Stimulated activated CD4-positive, alpha-beta T cell treated with anti-CD3 and anti-CD28 coated beads, Interleukin-4, amount 100 ng/mL, for 24 hours (primary cell): ENCODE data around the gene CDCP2.

Source experiments
- DNase-seq: peaks from one replicate; pipeline ENCODE4 v3.0.0-alpha.2; 2020

Gene CDCP2

GRCh38 chr1:54152696-54153095 is at the start of gene CDCP2:
CDCP2 (minus strand) TSS chr1:54153000; CDS start chr1:54152922, 78 bp downstream.
- no peak for DNase-seq

GRCh38 chr1:54200519-54200997 is 47.8 kb upstream of the CDCP2 start:
- peak; percentile 20 for DNase-seq

GRCh38 chr1:54199765-54200518 is 47.1 kb upstream of the CDCP2 start, which contains the start of the genes CYB5RL and MRPL37:
CYB5RL (minus strand) TSS chr1:54200030; CDS start chr1:54195616, 4,414 bp downstream.
MRPL37 (plus strand) TSS chr1:54200167; CDS start chr1:54200244, 77 bp downstream.
- peak; percentile 94 for DNase-seq

- no peak for DNase-seq
Measured at GRCh38 chr1:54199151-54199764, 46.5 kb upstream of the CDCP2 start.

GRCh38 chr1:54193453-54193852 is 40.7 kb upstream of the CDCP2 start:
- no peak for DNase-seq

GRCh38 chr1:54191525-54191924 is 38.7 kb upstream of the CDCP2 start:
- no peak for DNase-seq

- DNase-seq = no peak
Measured at GRCh38 chr1:54190526-54190925, 37.7 kb upstream of the CDCP2 start.

- DNase-seq = no peak
Measured at GRCh38 chr1:54188291-54188690, 35.5 kb upstream of the CDCP2 start.

GRCh38 chr1:54186056-54186455 is 33.3 kb upstream of the CDCP2 start:
- DNase-seq = no peak

GRCh38 chr1:54180701-54181360 is 28.0 kb upstream of the CDCP2 start:
- no peak for DNase-seq

GRCh38 chr1:54178296-54179070 is 25.7 kb upstream of the CDCP2 start:
- no peak for DNase-seq

- DNase-seq = no peak
Measured at GRCh38 chr1:54177726-54178125, 24.9 kb upstream of the CDCP2 start.

GRCh38 chr1:54176621-54177327 is 24.0 kb upstream of the CDCP2 start:
- no peak for DNase-seq

GRCh38 chr1:54174106-54174505 is 21.3 kb upstream of the CDCP2 start:
- no peak for DNase-seq

GRCh38 chr1:54173681-54174080 is 20.9 kb upstream of the CDCP2 start:
- DNase-seq = no peak

- no peak for DNase-seq
Measured at GRCh38 chr1:54172614-54173599, 20.1 kb upstream of the CDCP2 start.

GRCh38 chr1:54171606-54172005 is 18.8 kb upstream of the CDCP2 start:
- DNase-seq = no peak

- no peak for DNase-seq
Measured at GRCh38 chr1:54171016-54171415, 18.2 kb upstream of the CDCP2 start.

GRCh38 chr1:54169068-54169467 is 16.3 kb upstream of the CDCP2 start:
- no peak for DNase-seq

- DNase-seq = no peak
Measured at GRCh38 chr1:54168206-54168965, 15.6 kb upstream of the CDCP2 start.
